Measurements from ENCODE around the gene MRPL20.

Gene MRPL20

DNA sequence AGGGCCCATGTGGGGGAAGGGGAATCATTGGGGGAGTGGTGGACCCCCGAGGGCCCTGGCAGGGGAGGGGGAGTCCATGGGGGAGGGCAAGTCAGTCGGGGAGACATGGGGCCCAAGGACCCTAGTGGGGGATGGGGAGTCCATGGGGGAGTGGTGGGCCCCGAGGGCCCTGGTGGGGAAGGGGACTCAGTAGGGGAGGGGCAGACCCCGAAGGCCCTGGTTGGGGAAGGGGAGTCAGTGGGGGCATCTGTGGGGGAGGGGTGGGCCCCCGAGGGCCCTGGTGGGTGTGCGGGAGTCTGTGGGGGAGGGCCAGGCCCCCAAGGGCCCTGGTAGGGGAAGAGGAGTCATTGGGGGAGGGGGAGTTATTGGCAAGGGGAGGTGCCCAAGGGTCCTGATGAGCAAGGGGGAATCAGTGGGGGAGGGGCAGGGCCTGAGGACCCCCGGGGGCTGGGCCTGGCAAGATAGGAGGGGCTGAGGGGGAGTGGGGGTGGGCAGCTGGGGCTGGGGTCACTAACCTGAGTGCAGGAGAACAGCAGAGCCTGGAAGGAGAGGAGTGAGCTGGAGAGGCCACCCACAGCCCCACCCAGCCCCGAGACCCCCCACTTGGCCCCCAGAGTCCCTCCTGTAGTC lies 50.8 kb downstream of the MRPL20 start:
- no peak overlapping the region for H3K4me2 ChIP-seq (ENCODE audit: low read length)
- H3K4me3 ChIP-seq (ENCODE audit: low read depth, low read length, poor library complexity, severe bottlenecking) = no peak overlapping the region
- H4K20me1 ChIP-seq (ENCODE audit: insufficient read depth, low read length) = no peaks in the 10 kb centered on the region
- no peaks in the 10 kb centered on the region; the same call in 1 of the 2 replicates for H3F3A ChIP-seq (ENCODE audit: insufficient read depth, low read length)
- H3K27ac ChIP-seq (ENCODE audit: low read depth, low read length, poor library complexity, severe bottlenecking) = no peak overlapping the region
- peaks cover 13% of the 10 kb centered on the region; the same call in 1 of the 2 replicates for H3K27me3 ChIP-seq (ENCODE audit: insufficient read depth, low read length)
- no peaks in the 10 kb centered on the region for H3K79me2 ChIP-seq (ENCODE audit: insufficient read depth, low read length)
- no peaks in the 10 kb centered on the region for H3K9me2 ChIP-seq (ENCODE audit: low read depth, low read length)
- TF ChIP-seq, protein P1, sequence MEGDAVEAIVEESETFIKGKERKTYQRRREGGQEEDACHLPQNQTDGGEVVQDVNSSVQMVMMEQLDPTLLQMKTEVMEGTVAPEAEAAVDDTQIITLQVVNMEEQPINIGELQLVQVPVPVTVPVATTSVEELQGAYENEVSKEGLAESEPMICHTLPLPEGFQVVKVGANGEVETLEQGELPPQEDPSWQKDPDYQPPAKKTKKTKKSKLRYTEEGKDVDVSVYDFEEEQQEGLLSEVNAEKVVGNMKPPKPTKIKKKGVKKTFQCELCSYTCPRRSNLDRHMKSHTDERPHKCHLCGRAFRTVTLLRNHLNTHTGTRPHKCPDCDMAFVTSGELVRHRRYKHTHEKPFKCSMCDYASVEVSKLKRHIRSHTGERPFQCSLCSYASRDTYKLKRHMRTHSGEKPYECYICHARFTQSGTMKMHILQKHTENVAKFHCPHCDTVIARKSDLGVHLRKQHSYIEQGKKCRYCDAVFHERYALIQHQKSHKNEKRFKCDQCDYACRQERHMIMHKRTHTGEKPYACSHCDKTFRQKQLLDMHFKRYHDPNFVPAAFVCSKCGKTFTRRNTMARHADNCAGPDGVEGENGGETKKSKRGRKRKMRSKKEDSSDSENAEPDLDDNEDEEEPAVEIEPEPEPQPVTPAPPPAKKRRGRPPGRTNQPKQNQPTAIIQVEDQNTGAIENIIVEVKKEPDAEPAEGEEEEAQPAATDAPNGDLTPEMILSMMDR (IDR thresholded peaks at IDR 0.05; ENCODE audit: low read length) = no peak
- TF ChIP-seq EZH2 (IDR thresholded peaks at IDR 0.05; ENCODE audit: borderline replicate concordance, low read length) = no peak
- H2AFZ ChIP-seq (ENCODE audit: low read length) = no peak overlapping the region
- no peak overlapping the region for H3K9ac ChIP-seq (ENCODE audit: low read length)
- H3K9me3 ChIP-seq (ENCODE audit: low read length) = no peaks in the 10 kb centered on the region
- peaks cover 6% of the 10 kb centered on the region for H3K4me1 ChIP-seq (ENCODE audit: insufficient read depth, low read length, severe bottlenecking)
- H3K36me3 ChIP-seq (ENCODE audit: insufficient read depth, low read length) = no peaks in the 10 kb centered on the region

DNA sequence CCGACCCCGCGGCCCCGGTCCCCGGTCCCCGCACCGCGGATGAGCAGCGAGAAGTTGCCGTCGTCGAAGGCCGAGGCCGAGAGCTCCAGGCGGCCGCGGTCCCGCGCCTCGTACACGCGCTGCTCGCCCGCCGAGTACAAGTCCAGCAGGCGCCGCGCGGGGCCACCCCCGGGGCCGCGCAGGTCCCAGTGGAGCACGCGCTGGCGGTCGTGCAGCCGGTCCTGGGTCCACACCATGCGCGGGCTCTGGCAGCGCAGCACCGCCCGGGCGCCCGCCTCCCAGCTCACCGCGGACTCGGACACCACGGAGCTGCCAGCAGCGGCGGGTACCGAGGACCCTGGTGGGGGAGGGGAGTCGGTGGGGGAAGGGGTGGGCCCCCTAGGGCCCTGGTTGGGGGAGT lies 51.7 kb downstream of the MRPL20 start:
- Histone ChIP-seq H3F3A (ENCODE audit: insufficient read depth, low read length) (no peaks in the 10 kb centered on the region; the same call in 1 of the 2 replicates), H3K27ac (ENCODE audit: low read depth, low read length, poor library complexity, severe bottlenecking) (no peak overlapping the region), H3K4me2 (ENCODE audit: low read length) (no peak overlapping the region), H2AFZ (ENCODE audit: low read length) (no peak overlapping the region), H4K20me1 (ENCODE audit: insufficient read depth, low read length) (no peaks in the 10 kb centered on the region), H3K4me3 (ENCODE audit: low read depth, low read length, poor library complexity, severe bottlenecking) (no peak overlapping the region), H3K9me3 (ENCODE audit: low read length) (no peaks in the 10 kb centered on the region), H3K36me3 (ENCODE audit: insufficient read depth, low read length) (no peaks in the 10 kb centered on the region), H3K79me2 (ENCODE audit: insufficient read depth, low read length) (no peaks in the 10 kb centered on the region), H3K9me2 (ENCODE audit: low read depth, low read length) (no peaks in the 10 kb centered on the region), H3K9ac (ENCODE audit: low read length) (no peak overlapping the region), H3K4me1 (ENCODE audit: insufficient read depth, low read length, severe bottlenecking) (peaks cover 6% of the 10 kb centered on the region), H3K27me3 (ENCODE audit: insufficient read depth, low read length) (peaks cover 13% of the 10 kb centered on the region; the same call in 1 of the 2 replicates)
- no peak for TF ChIP-seq EZH2 (IDR thresholded peaks at IDR 0.05; ENCODE audit: borderline replicate concordance, low read length)
- TF ChIP-seq, protein P1 (IDR thresholded peaks at IDR 0.05; ENCODE audit: low read length) = no peak

DNA sequence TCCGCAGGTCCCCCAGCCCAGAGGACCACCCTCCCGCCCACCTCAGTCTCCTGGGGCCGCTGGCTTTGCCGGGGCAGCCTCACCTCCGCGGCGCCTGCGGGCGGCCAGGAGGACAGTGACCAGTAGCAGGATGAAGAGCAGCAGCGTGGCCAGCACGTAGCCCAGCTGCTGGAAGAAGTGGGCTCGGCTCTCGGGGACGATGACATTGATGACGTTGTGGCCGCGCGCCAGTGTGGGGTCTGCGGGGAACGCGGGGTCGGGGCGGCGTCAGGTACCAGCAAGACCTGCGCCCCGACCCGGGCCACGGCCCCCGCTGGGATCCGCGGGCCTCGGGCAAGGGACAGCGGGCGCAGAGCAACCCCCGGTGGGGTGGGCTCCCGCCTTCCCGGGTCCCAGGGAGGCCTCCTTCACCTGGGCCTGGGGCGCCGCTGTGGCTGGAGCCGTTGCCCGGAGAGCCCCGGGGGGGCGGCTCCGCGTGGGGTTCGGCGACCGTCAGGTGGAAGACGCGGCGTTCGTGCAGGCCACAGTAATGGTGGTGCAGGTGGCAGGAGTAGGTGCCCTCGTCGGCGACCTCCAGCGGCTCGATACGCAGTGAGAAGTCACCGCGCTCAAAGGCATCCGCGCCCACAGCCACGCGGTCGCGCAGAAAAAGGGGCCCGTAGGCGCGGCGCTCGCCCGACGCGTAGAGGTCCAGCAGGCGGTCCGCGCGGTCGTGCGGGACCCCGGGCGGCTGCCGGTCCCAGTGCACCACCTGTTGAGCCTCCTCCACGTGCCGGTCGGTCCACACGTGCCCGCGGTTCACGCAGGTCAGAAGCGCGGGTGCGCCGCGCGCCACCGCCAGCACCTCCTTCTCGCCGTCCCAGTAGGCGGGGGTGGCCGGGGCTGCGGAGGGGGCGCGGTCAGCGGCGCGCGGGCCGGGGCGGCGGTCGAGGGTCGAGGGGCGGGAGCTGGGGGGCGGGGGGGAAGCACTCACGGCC lies 52.5 kb downstream of the MRPL20 start:
- no peaks in the 10 kb centered on the region for H4K20me1 ChIP-seq (ENCODE audit: insufficient read depth, low read length)
- no peaks in the 10 kb centered on the region; the same call in 1 of the 2 replicates for H3F3A ChIP-seq (ENCODE audit: insufficient read depth, low read length)
- H3K36me3 ChIP-seq (ENCODE audit: insufficient read depth, low read length) = no peaks in the 10 kb centered on the region
- no peak overlapping the region for H3K4me3 ChIP-seq (ENCODE audit: low read depth, low read length, poor library complexity, severe bottlenecking)
- peaks cover 6% of the 10 kb centered on the region for H3K4me1 ChIP-seq (ENCODE audit: insufficient read depth, low read length, severe bottlenecking)
- no peaks in the 10 kb centered on the region for H3K9me2 ChIP-seq (ENCODE audit: low read depth, low read length)
- TF ChIP-seq, protein P1 (IDR thresholded peaks at IDR 0.05; ENCODE audit: low read length) = no peak
- TF ChIP-seq EZH2 (IDR thresholded peaks at IDR 0.05; ENCODE audit: borderline replicate concordance, low read length) = no peak
- H3K9ac ChIP-seq (ENCODE audit: low read length) = no peak overlapping the region
- no peaks in the 10 kb centered on the region for H3K79me2 ChIP-seq (ENCODE audit: insufficient read depth, low read length)
- H3K27ac ChIP-seq (ENCODE audit: low read depth, low read length, poor library complexity, severe bottlenecking) = no peak overlapping the region
- no peaks in the 10 kb centered on the region for H3K9me3 ChIP-seq (ENCODE audit: low read length)
- H2AFZ ChIP-seq (ENCODE audit: low read length) = no peak overlapping the region
- H3K27me3 ChIP-seq (ENCODE audit: insufficient read depth, low read length) = peaks cover 13% of the 10 kb centered on the region; the same call in 1 of the 2 replicates
- no peak overlapping the region for H3K4me2 ChIP-seq (ENCODE audit: low read length)

Data from OCI-LY1 (cell line).